Colonic mucosa (tissue), 4 donors: Measurements from ENCODE around the gene WDR7. TPM values are rescaled to one million over a fixed set of nuclear protein-coding genes. Genes with fewer than 3 reads are reported as not detected.

Experiments used
- DNase-seq: peaks from one replicate; pipeline ENCODE4 v3.0.0-alpha.2; 2020
- H3K27ac ChIP-seq: fragments of 200-600 bp; one replicate; pipeline ENCODE4 v1.8.0; 2021
- H3K27me3 ChIP-seq: fragments of 200-600 bp; one replicate; pipeline ENCODE4 v1.8.0; 2021
- H3K36me3 ChIP-seq: fragments of 200-600 bp; one replicate; pipeline ENCODE4 v1.8.0; 2021
- H3K4me1 ChIP-seq: fragments of 200-600 bp; one replicate; pipeline ENCODE4 v1.8.0; 2021; ENCODE audit warnings: mild to moderate bottlenecking
- H3K4me3 ChIP-seq: fragments of 200-600 bp; one replicate; pipeline ENCODE4 v1.8.0; 2021
- H3K9ac ChIP-seq, 2 donors: one replicate each; pipeline ENCODE4 v1.7.0; 2013; ENCODE audit warnings: control low read depth in 2 of 2, low read depth in 2 of 2, low read length in 2 of 2
- H3K9me3 ChIP-seq: fragments of 200-600 bp; one replicate; pipeline ENCODE4 v1.8.0; 2021
- CTCF ChIP-seq: fragments of 200-600 bp; IDR thresholded peaks from one replicate; pipeline ENCODE4 v1.8.0; 2022; ENCODE audit warnings: antibody characterized with exemption, mild to moderate bottlenecking
- intact Hi-C: fragments of 100-400 bp; cut with DNase I; formaldehyde crosslinking; loops from one replicate; pipeline ENCODE4 v1.14.1; 2022
- total RNA-seq, 2 donors: library from RNA; stranded (reverse); fragmentation: NEBNext Ultra II Directional in 1 of 2; extraction: Animal tissue kit (Norgen Biotek cat#: 25700) in 1 of 2; gene quantifications; one replicate each; pipeline ENCODE4 v1.2.1, GENCODE V29; 2021
- donor health status: healthy.
- donor health status: DM: no; HTN: no; CAD: no.
- donor health status: DM: no; HTN: no; CAD: no.

The WDR7 gene
- total RNA-seq, 2 donors from 2014 or later = 16.8 to 21.2 TPM

- H3K36me3 ChIP-seq = no peaks in the 10 kb centered on the region
- H3K4me1 ChIP-seq = no peaks in the 10 kb centered on the region
- DNase-seq = no peak
- no peak for TF ChIP-seq CTCF
- intact Hi-C loops = no loop called here
- H3K27ac ChIP-seq = no peak overlapping the region
- no peak overlapping the region for H3K4me3 ChIP-seq
- no peaks in the 10 kb centered on the region for H3K9me3 ChIP-seq
- no peak overlapping the region for H3K9ac ChIP-seq
- H3K27me3 ChIP-seq = no peaks in the 10 kb centered on the region
Observed at GRCh38 chr18:57060814-57061213, 409.7 kb downstream of the WDR7 start.

GRCh38 chr18:57062178-57062577 is 411.0 kb downstream of the WDR7 start:
- Histone ChIP-seq H3K4me1 (no peaks in the 10 kb centered on the region), H3K9ac (no peak overlapping the region), H3K4me3 (no peak overlapping the region), H3K9me3 (no peaks in the 10 kb centered on the region), H3K27me3 (no peaks in the 10 kb centered on the region), H3K27ac (no peak overlapping the region), H3K36me3 (no peaks in the 10 kb centered on the region)
- TF ChIP-seq CTCF = no peak
- intact Hi-C loops = no loop called here
- DNase-seq = no peak

- intact Hi-C loops = no loop called here
- Histone ChIP-seq H3K27ac (no peak overlapping the region), H3K4me3 (no peak overlapping the region), H3K9me3 (no peaks in the 10 kb centered on the region), H3K4me1 (no peaks in the 10 kb centered on the region), H3K27me3 (no peaks in the 10 kb centered on the region), H3K36me3 (no peaks in the 10 kb centered on the region), H3K9ac (no peak overlapping the region)
- DNase-seq = no peak
- TF ChIP-seq CTCF = no peak
Observed at GRCh38 chr18:57062844-57063243, 411.7 kb downstream of the WDR7 start.

GRCh38 chr18:57063601-57064103 is 412.5 kb downstream of the WDR7 start:
- Histone ChIP-seq H3K4me1 (no peaks in the 10 kb centered on the region), H3K9ac (no peak overlapping the region), H3K27me3 (no peaks in the 10 kb centered on the region), H3K4me3 (no peak overlapping the region), H3K9me3 (no peaks in the 10 kb centered on the region), H3K36me3 (no peaks in the 10 kb centered on the region), H3K27ac (no peak overlapping the region)
- DNase-seq = no peak
- no peak for TF ChIP-seq CTCF
- intact Hi-C loops = no loop called here

GRCh38 chr18:57073501-57074187 is 422.5 kb downstream of the WDR7 start:
- TF ChIP-seq CTCF = no peak
- no peak for DNase-seq
- intact Hi-C loops = no loop called here

More at GRCh38 chr18:57073501-57074187, 422.5 kb downstream of the WDR7 start:
- H3K4me1 ChIP-seq = no peaks in the 10 kb centered on the region
- H3K36me3 ChIP-seq = no peaks in the 10 kb centered on the region
- no peaks in the 10 kb centered on the region for H3K27me3 ChIP-seq
- no peak overlapping the region for H3K27ac ChIP-seq
- H3K9ac ChIP-seq = no peak overlapping the region
- no peak overlapping the region for H3K4me3 ChIP-seq
- H3K9me3 ChIP-seq = no peaks in the 10 kb centered on the region
